NT2/D1 (cell line): ENCODE results near the gene FHAD1.

Experiments
- SUZ12 ChIP-seq: IDR thresholded peaks from 2 replicates; pipeline ENCODE4 v1.6.1; 2011; ENCODE audit not compliant: insufficient read length, insufficient read depth; ENCODE audit errors: extremely low read depth
- YY1 ChIP-seq: IDR thresholded peaks from 2 replicates; pipeline ENCODE4 v1.6.1; 2011; ENCODE audit not compliant: insufficient read length, insufficient read depth
- ZNF274 ChIP-seq: IDR thresholded peaks from 2 replicates; pipeline ENCODE4 v1.6.1; 2011; ENCODE audit warnings: mild to moderate bottlenecking, low read depth, low read length

DNA sequence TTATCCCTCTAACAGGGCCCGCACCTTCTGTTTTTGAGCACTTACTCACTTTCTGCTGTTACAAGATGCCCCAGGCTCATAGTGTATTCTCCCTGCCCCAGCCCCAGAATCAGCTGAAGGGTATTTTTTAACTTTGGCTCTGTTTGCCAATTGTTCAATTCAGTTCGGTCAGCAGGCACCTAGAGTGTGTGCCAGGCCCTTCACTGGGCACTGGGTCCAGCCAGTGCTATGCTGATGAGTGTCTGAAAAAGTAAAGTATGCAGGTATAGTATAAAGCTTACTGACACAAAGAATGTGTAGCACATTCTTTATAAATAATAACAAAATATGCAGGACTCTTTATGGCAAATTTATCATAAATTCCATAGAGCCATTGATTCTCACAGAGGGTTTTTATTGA, 35.0 kb downstream of the FHAD1 start:
- no peak for TF ChIP-seq YY1
- no peak for TF ChIP-seq ZNF274
- no peak for TF ChIP-seq SUZ12
